Measurements from ENCODE around the gene AMPD2.

The AMPD2 gene

GRCh38 chr1:109619576-109620400 lies at the start of gene AMPD2, which contains the start of gene GNAT2:
Gene AMPD2 (plus strand): TSS chr1:109619837. CDS start chr1:109621176, 1,339 bp downstream.
Gene GNAT2 (minus strand): TSS chr1:109619616. CDS start chr1:109612870, 6,746 bp downstream.
- no peak for DNase-seq (ENCODE audit: low read depth in 2 of 2)

GRCh38 chr1:109570414-109570813 lies 49.2 kb upstream of the AMPD2 start:
- DNase-seq (ENCODE audit: low read depth in 2 of 2): no peak

- DNase-seq (ENCODE audit: low read depth in 2 of 2): no peak
Observed at GRCh38 chr1:109573785-109574184, 45.9 kb upstream of the AMPD2 start.

- DNase-seq (ENCODE audit: low read depth in 2 of 2): no peak
Observed at GRCh38 chr1:109578947-109579443, 40.6 kb upstream of the AMPD2 start.

GRCh38 chr1:109579491-109579890 lies 40.1 kb upstream of the AMPD2 start:
- DNase-seq (ENCODE audit: low read depth in 2 of 2): no peak

GRCh38 chr1:109582021-109582420 lies 37.6 kb upstream of the AMPD2 start:
- DNase-seq (ENCODE audit: low read depth in 2 of 2): no peak

GRCh38 chr1:109584766-109585165 lies 34.9 kb upstream of the AMPD2 start:
- no peak for DNase-seq (ENCODE audit: low read depth in 2 of 2)

GRCh38 chr1:109586055-109586454 lies 33.6 kb upstream of the AMPD2 start:
- DNase-seq (ENCODE audit: low read depth in 2 of 2): no peak

- no peak for DNase-seq (ENCODE audit: low read depth in 2 of 2)
Observed at GRCh38 chr1:109589177-109589576, 30.5 kb upstream of the AMPD2 start.

- no peak for DNase-seq (ENCODE audit: low read depth in 2 of 2)
Observed at GRCh38 chr1:109589679-109590078, 30.0 kb upstream of the AMPD2 start.

GRCh38 chr1:109592916-109593315 lies 26.7 kb upstream of the AMPD2 start:
- no peak for DNase-seq (ENCODE audit: low read depth in 2 of 2)

- no peak for DNase-seq (ENCODE audit: low read depth in 2 of 2)
Observed at GRCh38 chr1:109595531-109595930, 24.1 kb upstream of the AMPD2 start.

- no peak for DNase-seq (ENCODE audit: low read depth in 2 of 2)
Observed at GRCh38 chr1:109598156-109598555, 21.5 kb upstream of the AMPD2 start.

- no peak for DNase-seq (ENCODE audit: low read depth in 2 of 2)
Observed at GRCh38 chr1:109598655-109599054, 21.0 kb upstream of the AMPD2 start.

GRCh38 chr1:109603229-109603628 lies 16.4 kb upstream of the AMPD2 start:
- DNase-seq (ENCODE audit: low read depth in 2 of 2): no peak

GRCh38 chr1:109605381-109605780 lies 14.3 kb upstream of the AMPD2 start:
- no peak for DNase-seq (ENCODE audit: low read depth in 2 of 2)

GRCh38 chr1:109609881-109610280 lies 9.8 kb upstream of the AMPD2 start:
- DNase-seq (ENCODE audit: low read depth in 2 of 2): no peak

- no peak for DNase-seq (ENCODE audit: low read depth in 2 of 2)
Observed at GRCh38 chr1:109610609-109611307, 8.9 kb upstream of the AMPD2 start.

GRCh38 chr1:109611308-109611990 lies 8.2 kb upstream of the AMPD2 start:
- no peak for DNase-seq (ENCODE audit: low read depth in 2 of 2)

- no peak for DNase-seq (ENCODE audit: low read depth in 2 of 2)
Observed at GRCh38 chr1:109613361-109614147, 6.1 kb upstream of the AMPD2 start.

GRCh38 chr1:109615879-109616278 lies 3.8 kb upstream of the AMPD2 start:
- DNase-seq (ENCODE audit: low read depth in 2 of 2): no peak
